ENCODE data around the gene GIMD1.

- no peak for TF ChIP-seq CTCF (conservative IDR thresholded peaks at IDR 0.05; ENCODE audit: low read length)
- TF ChIP-seq EZH2phosphoT487 (IDR thresholded peaks at IDR 0.05; ENCODE audit: borderline replicate concordance) = no peak
These were observed 50.1 kb downstream of the GIMD1 start for GRCh38 chr4:106318511-106318910.
